Fibroblast of mammary gland (primary cell): ENCODE data around the gene OGDHL.

Experiments
- DNase-seq: peaks from one replicate; pipeline ENCODE4 v3.0.0-alpha.2; 2010; ENCODE audit warnings: low read depth
- H3K4me3 ChIP-seq: 2 replicates; pipeline ENCODE4 v1.5.1; 2011; ENCODE audit warnings: low read depth, mild to moderate bottlenecking, low read length, moderate library complexity; ENCODE audit not compliant: control insufficient read depth
- CTCF ChIP-seq: conservative IDR thresholded peaks from 2 replicates; pipeline ENCODE4 v1.5.1; 2011; ENCODE audit warnings: low read depth, low read length, inconsistent platforms; ENCODE audit not compliant: control insufficient read depth, insufficient read depth

OGDHL gene

GRCh38 chr10:49742683-49743463, 19.2 kb downstream of the OGDHL start:
- H3K4me3 ChIP-seq = no peak overlapping the region
- TF ChIP-seq CTCF = no peak
- DNase-seq = no peak

- no peak overlapping the region for H3K4me3 ChIP-seq
- TF ChIP-seq CTCF = no peak
- peak; percentile 2 for DNase-seq
Observed at GRCh38 chr10:49741108-49741995, 20.8 kb downstream of the OGDHL start.

GRCh38 chr10:49740346-49741107, 21.6 kb downstream of the OGDHL start:
- DNase-seq = no peak

GRCh38 chr10:49739426-49739825, 22.7 kb downstream of the OGDHL start:
- H3K4me3 ChIP-seq = no peak overlapping the region
- TF ChIP-seq CTCF = no peak
- no peak for DNase-seq

More at GRCh38 chr10:49740346-49741107, 21.6 kb downstream of the OGDHL start:
- H3K4me3 ChIP-seq = no peak overlapping the region
- TF ChIP-seq CTCF = no peak

- H3K4me3 ChIP-seq = no peak overlapping the region
- no peak for TF ChIP-seq CTCF
- DNase-seq = no peak
Observed at GRCh38 chr10:49738616-49739360, 23.3 kb downstream of the OGDHL start.

- DNase-seq = no peak
- H3K4me3 ChIP-seq = no peak overlapping the region
- TF ChIP-seq CTCF = no peak
Observed at GRCh38 chr10:49737474-49738201, 24.5 kb downstream of the OGDHL start.
